ENCODE data around the gene PRDM16. TPM values are rescaled to one million over a fixed set of nuclear protein-coding genes. Genes with fewer than 3 reads are reported as not detected.

Gene PRDM16
- total RNA-seq, 2 donors from 2014 or later = 0.25 TPM; not detected in 1

GRCh38 chr1:3363023-3363422 lies 294.0 kb downstream of the PRDM16 start:
- ATAC-seq (no peak), DNase-seq (ENCODE audit: low spot score in 2 of 2) (no peak)
- H3K36me3 Mint-ChIP-seq = no peaks in the 10 kb centered on the region
- no peaks in the 10 kb centered on the region for H3K9me3 Mint-ChIP-seq
- no peak overlapping the region for H3K27ac Mint-ChIP-seq

- DNase-seq (ENCODE audit: low spot score in 2 of 2) (no peak), ATAC-seq (no peak)
- no peaks in the 10 kb centered on the region for H3K9me3 Mint-ChIP-seq
- H3K27ac Mint-ChIP-seq = no peak overlapping the region
- no peaks in the 10 kb centered on the region for H3K36me3 Mint-ChIP-seq
These were observed 294.8 kb downstream of the PRDM16 start for GRCh38 chr1:3363756-3364155.

- no peaks in the 10 kb centered on the region for H3K36me3 Mint-ChIP-seq
- ATAC-seq (no peak), DNase-seq (ENCODE audit: low spot score in 2 of 2) (no peak)
- H3K27ac Mint-ChIP-seq = no peak overlapping the region
- H3K9me3 Mint-ChIP-seq = no peaks in the 10 kb centered on the region
These were observed 295.5 kb downstream of the PRDM16 start for GRCh38 chr1:3364551-3364950.

GRCh38 chr1:3364983-3365382 lies 296.0 kb downstream of the PRDM16 start:
- ATAC-seq (no peak), DNase-seq (ENCODE audit: low spot score in 2 of 2) (no peak)
- Mint-ChIP-seq H3K9me3 (no peaks in the 10 kb centered on the region), H3K27ac (no peak overlapping the region), H3K36me3 (no peaks in the 10 kb centered on the region)

- no peak for DNase-seq (ENCODE audit: low spot score in 2 of 2)
- H3K36me3 Mint-ChIP-seq = no peaks in the 10 kb centered on the region
- peaks cover under 1 to 5% of the 10 kb centered on the region in 2 donors for H3K9me3 Mint-ChIP-seq
- no peak for ATAC-seq
- H3K27ac Mint-ChIP-seq = no peak overlapping the region
These were observed 296.6 kb downstream of the PRDM16 start for GRCh38 chr1:3365523-3366125.

GRCh38 chr1:3366126-3367051 lies 297.4 kb downstream of the PRDM16 start:
- Mint-ChIP-seq H3K9me3 (peaks cover 8 to 12% of the 10 kb centered on the region in 2 donors), H3K36me3 (no peaks in the 10 kb centered on the region), H3K27ac (no peak overlapping the region)
- ATAC-seq = no peak
- DNase-seq (ENCODE audit: low spot score in 2 of 2) = no peak

GRCh38 chr1:3367376-3367775 lies 298.4 kb downstream of the PRDM16 start:
- DNase-seq (ENCODE audit: low spot score in 2 of 2) (no peak), ATAC-seq (no peak)
- Mint-ChIP-seq H3K36me3 (no peaks in the 10 kb centered on the region), H3K27ac (no peak overlapping the region), H3K9me3 (peaks cover 8 to 12% of the 10 kb centered on the region in 2 donors)

GRCh38 chr1:3368059-3368458 lies 299.1 kb downstream of the PRDM16 start:
- H3K27ac Mint-ChIP-seq = no peak overlapping the region
- DNase-seq (ENCODE audit: low spot score in 2 of 2) (no peak), ATAC-seq (no peak)
- H3K36me3 Mint-ChIP-seq = no peaks in the 10 kb centered on the region
- H3K9me3 Mint-ChIP-seq = peaks cover 8 to 12% of the 10 kb centered on the region in 2 donors

- peaks cover 8 to 12% of the 10 kb centered on the region in 2 donors for H3K9me3 Mint-ChIP-seq
- ATAC-seq = no peak
- no peak for DNase-seq (ENCODE audit: low spot score in 2 of 2)
- H3K36me3 Mint-ChIP-seq = no peaks in the 10 kb centered on the region
- H3K27ac Mint-ChIP-seq = no peak overlapping the region
These were observed 299.9 kb downstream of the PRDM16 start for GRCh38 chr1:3368711-3369445.

- ATAC-seq (no peak), DNase-seq (ENCODE audit: low spot score in 2 of 2) (no peak)
- peaks cover 8 to 12% of the 10 kb centered on the region in 2 donors for H3K9me3 Mint-ChIP-seq
- no peak overlapping the region for H3K27ac Mint-ChIP-seq
- H3K36me3 Mint-ChIP-seq = no peaks in the 10 kb centered on the region
These were observed 300.6 kb downstream of the PRDM16 start for GRCh38 chr1:3369446-3370076.

- no peak overlapping the region for H3K27ac Mint-ChIP-seq
- DNase-seq (ENCODE audit: low spot score in 2 of 2) (no peak), ATAC-seq (no peak)
- no peaks in the 10 kb centered on the region for H3K36me3 Mint-ChIP-seq
- H3K9me3 Mint-ChIP-seq = peaks cover 8 to 12% of the 10 kb centered on the region in 2 donors
These were observed 302.1 kb downstream of the PRDM16 start for GRCh38 chr1:3370856-3371703.

GRCh38 chr1:3372317-3372716 lies 303.3 kb downstream of the PRDM16 start:
- H3K9me3 Mint-ChIP-seq = peaks cover 8 to 12% of the 10 kb centered on the region in 2 donors
- DNase-seq (ENCODE audit: low spot score in 2 of 2) = peak in 1 of 2 donors; percentile 64
- H3K36me3 Mint-ChIP-seq = no peaks in the 10 kb centered on the region
- peak overlapping the region in 1 of 2 donors; percentile 1 for H3K27ac Mint-ChIP-seq
- ATAC-seq = peak; percentile 59 to 94

- H3K9me3 Mint-ChIP-seq = peaks cover 8 to 12% of the 10 kb centered on the region in 2 donors
- ATAC-seq = no peak
These were observed 304.2 kb downstream of the PRDM16 start for GRCh38 chr1:3373175-3373574.

GRCh38 chr1:3373700-3374405 lies 304.9 kb downstream of the PRDM16 start:
- Mint-ChIP-seq H3K36me3 (no peaks in the 10 kb centered on the region), H3K9me3 (peaks cover 8 to 12% of the 10 kb centered on the region in 2 donors), H3K27ac (no peak overlapping the region)
- no peak for ATAC-seq
- no peak for DNase-seq (ENCODE audit: low spot score in 2 of 2)

More at GRCh38 chr1:3373175-3373574, 304.2 kb downstream of the PRDM16 start:
- H3K36me3 Mint-ChIP-seq = no peaks in the 10 kb centered on the region
- DNase-seq (ENCODE audit: low spot score in 2 of 2) = no peak
- no peak overlapping the region for H3K27ac Mint-ChIP-seq

GRCh38 chr1:3375245-3375644 lies 306.2 kb downstream of the PRDM16 start:
- no peak overlapping the region for H3K27ac Mint-ChIP-seq
- H3K36me3 Mint-ChIP-seq = no peaks in the 10 kb centered on the region
- DNase-seq (ENCODE audit: low spot score in 2 of 2) (no peak), ATAC-seq (no peak)
- peaks cover 8 to 11% of the 10 kb centered on the region in 2 donors for H3K9me3 Mint-ChIP-seq

All from activated naive CD4-positive, alpha-beta T cell treated with anti-CD3 and anti-CD28 coated beads, Interleukin-2, amount 50 U/mL, for 72 hours (primary cell).